ENCODE measurements around the gene WWOX.

GRCh38 chr16:78675951-78676792 lies 576.7 kb downstream of the WWOX start:
- TF ChIP-seq RAD21 (IDR thresholded peaks at IDR 0.05 in 1 of 2, conservative IDR thresholded peaks at IDR 0.05 in 1 of 2; ENCODE audit: low read depth in 2 of 2, low read length in 2 of 2) (no peak), JUN (IDR thresholded peaks at IDR 0.05; ENCODE audit: low read depth, low read length) (no peak), YY1 (IDR thresholded peaks at IDR 0.05; ENCODE audit: low read depth, low read length) (no peak), CTCF (IDR thresholded peaks at IDR 0.05; ENCODE audit: control extremely low read depth in 1 of 3, insufficient read depth in 1 of 3, low read depth in 1 of 3, low read length in 3 of 3) (no peak), ZNF274 (IDR thresholded peaks at IDR 0.05; ENCODE audit: borderline replicate concordance, extremely low read depth, low read length) (no peak), MAX (IDR thresholded peaks at IDR 0.05) (no peak), EP300 (IDR thresholded peaks at IDR 0.05; ENCODE audit: borderline replicate concordance in 1 of 2, low read depth in 2 of 2, low read length in 2 of 2) (no peak), TAF1 (IDR thresholded peaks at IDR 0.05; ENCODE audit: low read depth, low read length) (no peak), GTF2F1 (IDR thresholded peaks at IDR 0.05; ENCODE audit: borderline replicate concordance, low read depth, low read length) (no peak), POLR2AphosphoS5 (IDR thresholded peaks at IDR 0.05; ENCODE audit: low read depth, low read length) (no peak), EZH2 (IDR thresholded peaks at IDR 0.05; ENCODE audit: low read depth, low read length, severe bottlenecking) (no peak), SP4 (IDR thresholded peaks at IDR 0.05; ENCODE audit: low read length) (no peak), CHD1 (IDR thresholded peaks at IDR 0.05; ENCODE audit: low read depth, low read length) (no peak)

All from H1 (cell line).